Large intestine (tissue), 3 donors: ENCODE measurements around the gene ATP4A. TPM values are rescaled to one million over a fixed set of nuclear protein-coding genes. Genes with fewer than 3 reads are reported as not detected.

ENCODE experiments used
- DNase-seq, 2 donors: peaks; one replicate each; pipeline versions ENCODE4 v3.0.0 to v3.0.0-alpha.2; 2013
- H3K27ac ChIP-seq: one replicate; pipeline ENCODE4 v1.5.1; 2013; ENCODE audit warnings: low read length
- H3K27me3 ChIP-seq: 2 replicates; pipeline ENCODE4 v1.6.1; 2013; ENCODE audit warnings: low read length; ENCODE audit not compliant: control insufficient read depth, insufficient read depth
- H3K36me3 ChIP-seq: 2 replicates; pipeline ENCODE4 v1.6.1; 2013; ENCODE audit warnings: low read length; ENCODE audit not compliant: control insufficient read depth, insufficient read depth
- H3K4me1 ChIP-seq: one replicate; pipeline ENCODE4 v1.6.1; 2013; ENCODE audit warnings: low read length; ENCODE audit not compliant: control insufficient read depth, insufficient read depth
- H3K4me3 ChIP-seq: one replicate; pipeline ENCODE4 v1.5.1; 2013; ENCODE audit warnings: low read length
- H3K9me3 ChIP-seq: one replicate; pipeline ENCODE4 v1.6.1; 2013; ENCODE audit warnings: mild to moderate bottlenecking, low read depth, low read length, moderate library complexity; ENCODE audit not compliant: control insufficient read depth
- WGBS: methylation state at CpG from one replicate; pipeline ENCODE4 v1.1.5; 2013; ENCODE audit warnings: low lambda C conversion rate; ENCODE audit not compliant: insufficient coverage; 5-methylcytosine and 5-hydroxymethylcytosine counted together
- polyA plus RNA-seq: library from polyadenylated mRNA; unstranded; fragments of 120-200 nt; gene quantifications from one replicate; pipeline ENCODE4 v1.2.1, GENCODE V29; 2013

ATP4A gene
- polyA plus RNA-seq, 1 donor = not detected

DNA sequence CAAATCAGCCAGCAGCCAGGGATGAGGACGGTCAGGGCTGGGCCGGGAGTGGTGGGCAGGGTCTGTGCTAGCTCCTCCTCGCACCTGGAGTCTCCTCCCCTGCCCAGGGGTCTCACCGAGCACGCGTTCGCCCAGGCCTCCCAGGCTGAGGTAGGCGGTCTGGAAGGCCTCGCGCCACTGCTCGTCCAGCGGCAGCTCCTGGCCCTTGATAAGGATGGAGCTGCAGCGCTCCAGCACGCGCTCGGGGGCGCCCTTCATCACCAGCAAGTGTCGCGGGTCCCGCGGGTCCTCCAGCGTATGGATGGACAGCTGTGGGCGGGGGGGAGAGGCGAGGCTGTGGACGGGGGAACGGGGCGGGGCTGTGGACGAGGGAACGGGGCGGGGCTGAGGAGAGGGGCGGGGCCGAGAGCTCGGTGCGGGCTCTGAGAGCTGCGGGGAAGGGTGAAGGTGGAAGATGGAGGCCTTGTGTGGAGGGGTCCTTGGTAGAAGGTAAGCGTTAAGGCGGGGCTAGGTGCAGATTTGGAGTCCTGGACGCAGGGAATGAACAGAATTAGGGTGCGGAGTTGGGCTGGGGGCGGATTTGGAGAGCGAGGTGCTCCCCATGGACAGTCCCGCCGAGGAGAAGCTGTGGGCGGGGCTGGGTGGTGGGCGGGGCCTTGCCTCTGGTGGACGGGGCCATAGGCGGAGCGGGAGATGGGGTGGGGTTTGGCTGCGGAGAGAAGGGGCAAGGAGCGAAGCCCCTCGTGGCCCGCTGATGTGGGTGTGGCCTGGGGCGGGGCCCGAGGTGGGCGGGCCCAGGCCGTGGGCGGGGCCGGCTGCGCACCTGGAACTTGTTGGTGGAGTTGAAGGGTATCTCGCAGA, 5.7 kb downstream of the ATP4A start:
- H3K36me3 ChIP-seq = no peaks in the 10 kb centered on the region
- no peaks in the 10 kb centered on the region for H3K4me1 ChIP-seq
- H3K27me3 ChIP-seq = peaks cover 58% of the 10 kb centered on the region
- no CpG with 5 or more reads among the region's 60 CpGs for WGBS
- DNase-seq = peak; percentile 31 to 62
- peaks cover 8% of the 10 kb centered on the region for H3K9me3 ChIP-seq
- no peak overlapping the region for H3K27ac ChIP-seq
- peak overlapping the region; percentile 35 for H3K4me3 ChIP-seq

- 100% methylated on average over 3 of the region's 16 CpGs for WGBS
- Histone ChIP-seq H3K9me3 (peaks cover 8% of the 10 kb centered on the region), H3K27ac (no peak overlapping the region), H3K27me3 (peaks cover 55% of the 10 kb centered on the region), H3K36me3 (no peaks in the 10 kb centered on the region), H3K4me3 (no peak overlapping the region), H3K4me1 (no peaks in the 10 kb centered on the region)
- no peak for DNase-seq
Measured at GRCh38 chr19:35556846-35557538, 6.5 kb downstream of the ATP4A start.

- Histone ChIP-seq H3K27me3 (peaks cover 49% of the 10 kb centered on the region), H3K4me3 (no peak overlapping the region), H3K36me3 (no peaks in the 10 kb centered on the region), H3K9me3 (peaks cover 8% of the 10 kb centered on the region), H3K27ac (no peak overlapping the region), H3K4me1 (no peaks in the 10 kb centered on the region)
- no peak for DNase-seq
- 92% methylated on average over 2 of the region's 9 CpGs for WGBS
Measured at GRCh38 chr19:35556025-35556590, 7.3 kb downstream of the ATP4A start.

DNA sequence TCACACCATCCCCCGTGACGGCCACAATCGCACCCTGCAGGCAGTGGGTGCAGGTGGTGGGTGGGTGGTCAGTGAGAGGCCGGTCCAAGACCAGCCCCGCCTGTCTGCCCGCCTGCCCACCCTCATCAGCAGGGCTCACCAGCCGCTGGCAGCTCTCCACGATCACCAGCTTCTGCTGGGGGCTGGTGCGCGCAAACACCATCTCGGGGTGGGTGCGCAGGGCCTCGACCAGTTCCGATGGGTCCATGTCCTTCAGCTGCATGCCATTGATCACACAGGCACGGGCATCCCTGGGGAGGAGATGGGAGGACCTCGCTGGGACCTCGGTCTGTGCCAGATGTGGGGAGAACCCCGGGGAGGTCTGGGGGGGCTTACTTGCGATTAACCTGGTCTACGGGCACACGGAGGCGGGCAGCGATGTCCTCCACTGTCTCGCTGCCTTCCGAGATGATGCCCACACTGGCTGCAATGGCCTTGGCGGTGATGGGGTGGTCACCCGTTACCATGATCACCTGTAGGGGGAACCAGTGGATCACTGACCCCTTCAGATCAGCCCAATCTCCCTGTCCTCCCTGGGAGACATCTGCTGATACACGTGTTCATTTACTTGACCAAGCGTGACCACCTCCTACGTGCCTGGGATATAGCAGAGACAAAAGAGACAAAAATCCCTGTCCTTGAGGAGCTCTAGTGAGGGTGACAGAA, 8.0 kb downstream of the ATP4A start:
- Histone ChIP-seq H3K27ac (no peak overlapping the region), H3K36me3 (no peaks in the 10 kb centered on the region), H3K4me1 (no peaks in the 10 kb centered on the region), H3K4me3 (no peak overlapping the region), H3K27me3 (peaks cover 49% of the 10 kb centered on the region), H3K9me3 (peaks cover 8% of the 10 kb centered on the region)
- DNase-seq = no peak
- WGBS = 19% methylated on average over 3 of the region's 30 CpGs

DNA sequence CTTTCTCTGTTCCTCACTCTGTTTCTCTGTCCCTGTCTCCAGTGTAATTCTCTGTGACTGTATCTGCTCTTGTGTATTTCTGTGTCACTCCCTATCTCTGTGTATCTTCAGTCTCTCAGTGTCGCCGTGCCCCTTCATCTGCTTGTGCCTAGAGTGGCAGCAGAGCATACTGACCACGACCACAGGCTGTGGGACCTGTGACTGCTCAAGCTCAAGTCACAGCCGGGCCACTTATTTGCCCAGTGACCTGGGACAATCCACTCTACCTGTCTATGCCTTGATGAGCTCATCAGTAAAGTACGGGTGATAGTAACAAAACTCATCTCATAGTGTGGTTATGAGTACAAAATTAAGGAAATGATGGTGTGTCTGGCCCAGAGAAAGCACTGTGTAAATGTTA, 9.4 kb downstream of the ATP4A start:
- no peaks in the 10 kb centered on the region for H3K4me1 ChIP-seq
- H3K36me3 ChIP-seq = no peaks in the 10 kb centered on the region
- H3K9me3 ChIP-seq = peaks cover 8% of the 10 kb centered on the region
- no peak overlapping the region for H3K27ac ChIP-seq
- H3K27me3 ChIP-seq = peaks cover 38% of the 10 kb centered on the region
- no CpG with 5 or more reads among the region's 5 CpGs for WGBS
- H3K4me3 ChIP-seq = no peak overlapping the region
- DNase-seq = no peak

- no peak overlapping the region for H3K4me3 ChIP-seq
- H3K36me3 ChIP-seq = no peaks in the 10 kb centered on the region
- H3K4me1 ChIP-seq = no peaks in the 10 kb centered on the region
- peaks cover 32% of the 10 kb centered on the region for H3K27me3 ChIP-seq
- no peak overlapping the region for H3K27ac ChIP-seq
- H3K9me3 ChIP-seq = peaks cover 6% of the 10 kb centered on the region
- WGBS = no CpG with 5 or more reads among the region's 14 CpGs
- DNase-seq = no peak
Measured at GRCh38 chr19:35553385-35554000, 10.0 kb downstream of the ATP4A start.

- Histone ChIP-seq H3K9me3 (no peaks in the 10 kb centered on the region), H3K4me3 (no peak overlapping the region), H3K36me3 (peaks cover 2% of the 10 kb centered on the region), H3K27me3 (peaks cover 25% of the 10 kb centered on the region), H3K4me1 (no peaks in the 10 kb centered on the region), H3K27ac (no peak overlapping the region)
- no CpG with 5 or more reads among the region's 13 CpGs for WGBS
- DNase-seq = no peak
Measured at GRCh38 chr19:35552534-35553384, 10.7 kb downstream of the ATP4A start.

GRCh38 chr19:35551091-35551810, 12.2 kb downstream of the ATP4A start:
- no peaks in the 10 kb centered on the region for H3K9me3 ChIP-seq
- no peak overlapping the region for H3K27ac ChIP-seq
- peaks cover 10% of the 10 kb centered on the region for H3K27me3 ChIP-seq
- H3K4me1 ChIP-seq = peaks cover 4% of the 10 kb centered on the region
- no CpG with 5 or more reads among the region's 21 CpGs for WGBS
- peaks cover 10% of the 10 kb centered on the region for H3K36me3 ChIP-seq
- no peak overlapping the region for H3K4me3 ChIP-seq
- no peak for DNase-seq
